Ishikawa (cell line): ENCODE results near the gene VEPH1.

Experiments used
- CEBPB ChIP-seq: IDR thresholded peaks from 2 replicates; pipeline ENCODE4 v1.6.1; 2012
- CREB1 ChIP-seq: IDR thresholded peaks from 2 replicates; pipeline ENCODE4 v1.6.1; 2012; ENCODE audit warnings: low read depth
- EGR1 ChIP-seq: IDR thresholded peaks from 2 replicates; pipeline ENCODE4 v1.6.1; 2012
- EP300 ChIP-seq: IDR thresholded peaks from 2 replicates; pipeline ENCODE4 v1.6.1; 2012; ENCODE audit warnings: borderline replicate concordance
- FOXM1 ChIP-seq: IDR thresholded peaks from 2 replicates; pipeline ENCODE4 v1.6.1; 2012; ENCODE audit warnings: low read depth, borderline replicate concordance
- NFIC ChIP-seq: IDR thresholded peaks from 2 replicates; pipeline ENCODE4 v1.6.1; 2012
- RAD21 ChIP-seq: IDR thresholded peaks from 2 replicates; pipeline ENCODE4 v1.6.1; 2012; ENCODE audit warnings: low read depth
- TAF1 ChIP-seq: IDR thresholded peaks from 2 replicates; pipeline ENCODE4 v1.6.1; 2012; ENCODE audit warnings: low read depth, mild to moderate bottlenecking
- TCF12 ChIP-seq: IDR thresholded peaks from 2 replicates; pipeline ENCODE4 v1.6.1; 2012; ENCODE audit warnings: low read depth
- TEAD4 ChIP-seq: IDR thresholded peaks from 2 replicates; pipeline ENCODE4 v1.6.1; 2012
- YY1 ChIP-seq: IDR thresholded peaks from 2 replicates; pipeline ENCODE4 v1.6.1; 2012; ENCODE audit warnings: low read depth
- ZBTB7A ChIP-seq: IDR thresholded peaks from 2 replicates; pipeline ENCODE4 v1.6.1; 2012; ENCODE audit warnings: low read depth
- TF ChIP-seq, protein P1 (sequence below): IDR thresholded peaks from 2 replicates; pipeline ENCODE4 v1.6.1; 2012
- TF ChIP-seq, protein P2 (sequence below): IDR thresholded peaks from 2 replicates; pipeline ENCODE4 v1.6.1; 2012
- TF ChIP-seq, protein P3 (sequence below): IDR thresholded peaks from 2 replicates; pipeline ENCODE4 v1.6.1; 2012; ENCODE audit warnings: low read depth, mild to moderate bottlenecking

VEPH1 gene

DNA sequence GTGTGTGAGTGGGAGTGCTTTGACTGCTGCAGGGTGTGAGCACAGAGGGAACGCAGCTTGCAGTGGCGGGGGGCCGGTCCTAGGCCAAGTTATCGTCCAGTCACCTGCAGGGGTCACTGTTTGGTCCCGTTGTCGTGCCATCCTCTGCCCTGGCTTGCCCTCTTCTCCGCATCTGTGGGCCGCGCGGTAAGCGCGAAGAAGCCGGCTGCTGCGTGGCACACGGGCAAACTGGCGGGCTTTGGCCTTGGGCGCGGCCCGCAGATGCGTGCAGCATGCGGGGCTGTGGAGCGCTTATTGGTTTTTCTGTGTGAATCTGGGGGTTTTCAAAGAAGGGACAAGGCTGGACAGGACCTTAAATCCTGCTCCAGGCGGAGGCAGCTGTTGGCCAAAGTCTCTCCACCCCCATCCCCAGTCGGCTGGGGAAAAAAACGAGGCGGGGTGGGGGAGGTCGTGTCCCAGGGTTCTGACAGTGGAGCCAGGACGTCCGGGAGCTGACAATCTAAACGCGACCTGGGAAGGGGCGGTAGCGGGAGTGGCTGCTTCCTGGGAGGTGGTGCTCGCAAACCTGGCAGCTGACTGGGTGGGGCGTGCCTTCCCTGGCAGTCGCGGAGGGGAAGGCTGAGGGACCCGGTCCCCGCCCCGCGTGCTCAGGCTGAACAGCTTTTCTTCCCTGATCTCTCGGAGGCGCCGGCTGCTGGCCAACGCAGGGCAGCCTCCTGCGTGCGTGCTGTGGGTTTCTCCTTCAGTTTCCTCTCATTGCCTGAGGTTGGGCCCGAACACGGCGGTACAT lies 39.7 kb upstream of the VEPH1 start:
- TF ChIP-seq TAF1 (no peak), NFIC (no peak), ZBTB7A (no peak), TCF12 (no peak), CREB1 (no peak), FOXM1 (no peak), EGR1 (no peak), TEAD4 (no peak), YY1 (no peak), EP300 (no peak), RAD21 (no peak), CEBPB (no peak)
- TF ChIP-seq, protein P1, sequence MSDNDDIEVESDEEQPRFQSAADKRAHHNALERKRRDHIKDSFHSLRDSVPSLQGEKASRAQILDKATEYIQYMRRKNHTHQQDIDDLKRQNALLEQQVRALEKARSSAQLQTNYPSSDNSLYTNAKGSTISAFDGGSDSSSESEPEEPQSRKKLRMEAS, result no peak
- TF ChIP-seq, protein P2, sequence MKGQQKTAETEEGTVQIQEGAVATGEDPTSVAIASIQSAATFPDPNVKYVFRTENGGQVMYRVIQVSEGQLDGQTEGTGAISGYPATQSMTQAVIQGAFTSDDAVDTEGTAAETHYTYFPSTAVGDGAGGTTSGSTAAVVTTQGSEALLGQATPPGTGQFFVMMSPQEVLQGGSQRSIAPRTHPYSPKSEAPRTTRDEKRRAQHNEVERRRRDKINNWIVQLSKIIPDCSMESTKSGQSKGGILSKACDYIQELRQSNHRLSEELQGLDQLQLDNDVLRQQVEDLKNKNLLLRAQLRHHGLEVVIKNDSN, result no peak
- TF ChIP-seq, protein P3, sequence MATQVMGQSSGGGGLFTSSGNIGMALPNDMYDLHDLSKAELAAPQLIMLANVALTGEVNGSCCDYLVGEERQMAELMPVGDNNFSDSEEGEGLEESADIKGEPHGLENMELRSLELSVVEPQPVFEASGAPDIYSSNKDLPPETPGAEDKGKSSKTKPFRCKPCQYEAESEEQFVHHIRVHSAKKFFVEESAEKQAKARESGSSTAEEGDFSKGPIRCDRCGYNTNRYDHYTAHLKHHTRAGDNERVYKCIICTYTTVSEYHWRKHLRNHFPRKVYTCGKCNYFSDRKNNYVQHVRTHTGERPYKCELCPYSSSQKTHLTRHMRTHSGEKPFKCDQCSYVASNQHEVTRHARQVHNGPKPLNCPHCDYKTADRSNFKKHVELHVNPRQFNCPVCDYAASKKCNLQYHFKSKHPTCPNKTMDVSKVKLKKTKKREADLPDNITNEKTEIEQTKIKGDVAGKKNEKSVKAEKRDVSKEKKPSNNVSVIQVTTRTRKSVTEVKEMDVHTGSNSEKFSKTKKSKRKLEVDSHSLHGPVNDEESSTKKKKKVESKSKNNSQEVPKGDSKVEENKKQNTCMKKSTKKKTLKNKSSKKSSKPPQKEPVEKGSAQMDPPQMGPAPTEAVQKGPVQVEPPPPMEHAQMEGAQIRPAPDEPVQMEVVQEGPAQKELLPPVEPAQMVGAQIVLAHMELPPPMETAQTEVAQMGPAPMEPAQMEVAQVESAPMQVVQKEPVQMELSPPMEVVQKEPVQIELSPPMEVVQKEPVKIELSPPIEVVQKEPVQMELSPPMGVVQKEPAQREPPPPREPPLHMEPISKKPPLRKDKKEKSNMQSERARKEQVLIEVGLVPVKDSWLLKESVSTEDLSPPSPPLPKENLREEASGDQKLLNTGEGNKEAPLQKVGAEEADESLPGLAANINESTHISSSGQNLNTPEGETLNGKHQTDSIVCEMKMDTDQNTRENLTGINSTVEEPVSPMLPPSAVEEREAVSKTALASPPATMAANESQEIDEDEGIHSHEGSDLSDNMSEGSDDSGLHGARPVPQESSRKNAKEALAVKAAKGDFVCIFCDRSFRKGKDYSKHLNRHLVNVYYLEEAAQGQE, result no peak

DNA sequence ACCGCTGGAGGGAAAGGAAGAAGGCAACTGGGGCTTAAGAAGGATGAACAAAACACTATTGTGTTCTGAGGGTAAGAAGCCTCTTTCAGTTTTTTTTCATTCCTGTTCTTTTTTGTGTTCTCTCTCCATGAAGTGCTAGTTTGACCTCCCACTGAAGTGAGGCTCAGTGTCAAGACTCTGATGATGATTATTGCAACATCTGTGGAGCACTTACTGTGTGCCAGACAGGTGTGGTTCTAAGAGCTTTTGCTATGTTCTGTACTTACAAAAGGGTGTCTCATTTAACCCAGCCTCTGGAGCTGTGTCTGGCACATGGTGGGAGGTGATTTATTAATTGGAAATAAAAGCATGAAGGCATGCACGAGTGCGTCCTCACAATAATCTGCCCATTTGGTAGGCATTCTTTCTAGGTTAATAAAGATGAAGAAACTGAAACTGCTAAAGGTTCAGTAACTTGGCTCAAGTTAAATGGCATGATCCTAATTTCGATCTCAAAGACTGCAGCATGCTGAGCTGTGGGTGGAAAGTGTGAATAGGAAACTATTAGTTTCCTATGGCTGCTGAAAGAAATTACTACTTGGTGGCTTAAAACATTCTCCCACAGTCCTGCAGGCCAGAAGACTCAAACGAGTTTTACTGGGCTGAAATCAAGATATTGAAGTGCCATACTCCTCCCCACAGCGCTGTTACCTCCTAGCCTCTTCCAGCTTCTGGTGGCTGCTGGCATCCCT lies 38.5 kb upstream of the VEPH1 start:
- 0 out of 2 replicates have a peak, but pooled peaks have one; percentile 6 for TF ChIP-seq RAD21
- TF ChIP-seq NFIC, result peak; percentile 94
- TF ChIP-seq EGR1, result peak; percentile 88
- TF ChIP-seq EP300, result peak; percentile 97
- peak; percentile 98 for TF ChIP-seq TCF12
- peak; percentile 98 for TF ChIP-seq CEBPB
- TF ChIP-seq TAF1, result no peak
- peak; percentile 12; the same call in 1 of the 2 replicates for TF ChIP-seq YY1
- TF ChIP-seq CREB1, result no peak
- TF ChIP-seq TEAD4, result peak; percentile 81
- TF ChIP-seq, protein P1, result peak; percentile 68; the same call in 1 of the 2 replicates
- TF ChIP-seq FOXM1, result peak; percentile 92
- TF ChIP-seq, protein P2, result no peak
- no peak for TF ChIP-seq ZBTB7A
- TF ChIP-seq, protein P3, result peak; percentile 23; the same call in 1 of the 2 replicates

DNA sequence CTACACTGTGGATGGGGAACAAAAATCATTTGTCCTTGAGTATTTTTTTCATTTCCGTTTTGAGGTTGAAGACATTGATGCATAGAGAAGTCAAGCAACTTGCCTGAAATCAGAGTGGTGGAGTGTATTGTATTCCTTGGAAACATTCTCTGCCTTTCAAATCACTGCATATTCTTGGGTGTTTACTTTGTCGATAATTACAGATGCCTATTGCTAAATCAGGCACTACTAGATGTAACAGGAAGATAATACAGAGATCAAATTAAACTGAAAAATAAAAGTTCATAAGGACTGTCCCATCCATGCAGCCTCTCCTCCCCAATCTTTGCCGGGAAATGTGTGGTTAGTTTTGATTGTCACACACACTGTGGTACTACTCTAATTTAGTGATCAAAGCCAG lies 37.4 kb upstream of the VEPH1 start:
- TF ChIP-seq ZBTB7A (no peak), NFIC (no peak), FOXM1 (no peak), YY1 (no peak)

DNA sequence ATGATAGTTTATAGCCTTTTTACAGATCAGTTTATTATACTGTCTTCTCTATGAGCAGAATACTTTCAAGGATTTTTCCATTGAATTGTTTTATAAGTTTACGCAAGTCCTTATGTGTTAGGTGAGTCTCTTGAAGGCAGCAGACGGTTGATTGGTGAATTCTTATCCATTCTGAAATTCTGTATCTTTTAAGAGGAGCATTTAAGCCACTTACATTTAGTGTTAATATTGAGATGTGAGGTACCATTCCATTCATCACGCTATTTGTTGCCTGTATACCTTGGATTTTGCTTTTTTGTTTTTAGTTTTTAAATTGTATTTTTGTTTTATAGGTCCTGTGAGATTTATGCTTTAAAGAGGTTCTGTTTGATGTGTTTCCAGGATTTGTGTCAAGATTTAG lies 32.5 kb upstream of the VEPH1 start:
- TF ChIP-seq, protein P1, result no peak
- TF ChIP-seq ZBTB7A, result no peak
- TF ChIP-seq, protein P2, result no peak
- no peak for TF ChIP-seq RAD21
- no peak for TF ChIP-seq CREB1
- TF ChIP-seq FOXM1, result no peak
- no peak for TF ChIP-seq TEAD4
- no peak for TF ChIP-seq EP300
- no peak for TF ChIP-seq YY1
- TF ChIP-seq TAF1, result no peak
- TF ChIP-seq TCF12, result no peak
- no peak for TF ChIP-seq NFIC
- no peak for TF ChIP-seq CEBPB
- TF ChIP-seq, protein P3, result no peak
- no peak for TF ChIP-seq EGR1
